Glutamatergic neuron (in vitro differentiated cells): ENCODE measurements around the gene UBR3. TPM values are rescaled to one million over a fixed set of nuclear protein-coding genes. Genes with fewer than 3 reads are reported as not detected.
"Not testable (repeated sequence)": the region's sequence is repeated elsewhere in the genome, so short reads cannot be mapped to it uniquely, and the experiment has no call there.

ENCODE experiments used
- DNase-seq: peaks from one replicate; pipeline ENCODE4 v3.0.0; 2022
- H3K27ac Mint-ChIP-seq: one replicate; pipeline ENCODE4 v1.8.0; 2020; ENCODE audit warnings: mild to moderate bottlenecking, mixed read lengths, inconsistent platforms; ENCODE audit not compliant: unreplicated experiment
- H3K27me3 Mint-ChIP-seq: one replicate; pipeline ENCODE4 v1.8.0; 2020; ENCODE audit warnings: mild to moderate bottlenecking, moderate library complexity, mixed read lengths, inconsistent platforms; ENCODE audit not compliant: unreplicated experiment
- H3K36me3 Mint-ChIP-seq: one replicate; pipeline ENCODE4 v1.8.0; 2020; ENCODE audit warnings: mild to moderate bottlenecking, mixed read lengths, inconsistent platforms; ENCODE audit not compliant: unreplicated experiment
- H3K4me1 Mint-ChIP-seq: one replicate; pipeline ENCODE4 v1.8.0; 2020; ENCODE audit warnings: mild to moderate bottlenecking, low read depth, mixed read lengths, inconsistent platforms; ENCODE audit not compliant: unreplicated experiment
- H3K4me3 Mint-ChIP-seq: one replicate; pipeline ENCODE4 v1.8.0; 2020; ENCODE audit warnings: mild to moderate bottlenecking, mixed read lengths, inconsistent platforms; ENCODE audit not compliant: unreplicated experiment
- H3K9me3 Mint-ChIP-seq: one replicate; pipeline ENCODE4 v1.8.0; 2020; ENCODE audit warnings: mild to moderate bottlenecking, moderate library complexity, mixed read lengths, inconsistent platforms; ENCODE audit not compliant: unreplicated experiment
- CTCF ChIP-seq: fragments of 200-600 bp; sonication (generic); IDR thresholded peaks from one replicate; pipeline ENCODE4 v1.5.0; 2021; ENCODE audit not compliant: partially characterized antibody, unreplicated experiment
- total RNA-seq: library from RNA; stranded (reverse); fragmentation: NEBNext Ultra II Directional; extraction: Animal tissue kit (Norgen Biotek cat#: 25700); gene quantifications from one replicate; pipeline ENCODE4 v1.2.1, GENCODE V29; 2021; ENCODE audit not compliant: unreplicated experiment

Gene UBR3
- total RNA-seq, 1 donor from 2014 or later = 59.8 TPM

DNA sequence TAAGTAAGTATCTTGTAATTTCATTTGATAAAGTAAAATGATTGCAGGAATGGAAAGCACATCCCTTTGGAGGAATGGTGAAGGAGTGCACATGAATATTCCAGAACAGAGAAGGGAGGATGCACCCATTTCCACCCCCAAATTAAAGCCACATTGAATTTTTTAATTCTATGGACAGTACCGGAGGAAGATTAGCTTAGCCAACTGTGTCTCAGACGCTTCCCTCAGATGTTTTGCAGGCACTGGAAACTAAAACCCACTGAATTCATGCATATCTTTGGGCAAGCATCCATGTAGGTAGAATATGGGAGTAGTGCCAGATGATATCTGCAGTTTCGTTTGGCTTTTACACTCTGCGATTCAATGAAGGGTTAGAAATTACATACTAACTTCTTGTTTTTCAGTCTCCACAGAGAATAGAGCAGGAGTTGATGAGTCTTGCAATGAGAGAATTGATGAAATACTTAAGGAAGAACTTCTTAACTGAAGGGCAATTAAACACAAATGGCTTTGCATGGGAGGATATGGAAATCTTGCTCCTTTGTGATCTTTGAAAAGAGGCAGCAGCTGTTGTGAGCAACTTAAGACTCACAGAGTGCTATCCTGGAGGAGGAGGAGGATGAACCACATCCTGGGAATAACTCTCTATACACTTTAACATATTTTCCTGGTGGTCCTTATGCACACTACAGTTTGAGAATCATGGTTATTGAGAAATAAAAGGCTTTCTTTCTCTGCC is 279.0 kb downstream of the UBR3 start:
- no peaks in the 10 kb centered on the region for H3K27me3 Mint-ChIP-seq
- no peaks in the 10 kb centered on the region for H3K9me3 Mint-ChIP-seq
- no peak for DNase-seq
- no peaks in the 10 kb centered on the region for H3K4me1 Mint-ChIP-seq
- H3K4me3 Mint-ChIP-seq = no peak overlapping the region
- no peak overlapping the region for H3K27ac Mint-ChIP-seq
- H3K36me3 Mint-ChIP-seq = no peaks in the 10 kb centered on the region
- no peak for TF ChIP-seq CTCF

GRCh38 chr2:170113168-170113894 is 286.1 kb downstream of the UBR3 start:
- H3K27me3 Mint-ChIP-seq = no peaks in the 10 kb centered on the region
- no peak for TF ChIP-seq CTCF
- H3K9me3 Mint-ChIP-seq = peaks cover 8% of the 10 kb centered on the region
- H3K4me3 Mint-ChIP-seq = no peak overlapping the region
- DNase-seq = no peak
- no peak overlapping the region for H3K27ac Mint-ChIP-seq
- H3K36me3 Mint-ChIP-seq = peaks cover 19% of the 10 kb centered on the region
- no peaks in the 10 kb centered on the region for H3K4me1 Mint-ChIP-seq

DNA sequence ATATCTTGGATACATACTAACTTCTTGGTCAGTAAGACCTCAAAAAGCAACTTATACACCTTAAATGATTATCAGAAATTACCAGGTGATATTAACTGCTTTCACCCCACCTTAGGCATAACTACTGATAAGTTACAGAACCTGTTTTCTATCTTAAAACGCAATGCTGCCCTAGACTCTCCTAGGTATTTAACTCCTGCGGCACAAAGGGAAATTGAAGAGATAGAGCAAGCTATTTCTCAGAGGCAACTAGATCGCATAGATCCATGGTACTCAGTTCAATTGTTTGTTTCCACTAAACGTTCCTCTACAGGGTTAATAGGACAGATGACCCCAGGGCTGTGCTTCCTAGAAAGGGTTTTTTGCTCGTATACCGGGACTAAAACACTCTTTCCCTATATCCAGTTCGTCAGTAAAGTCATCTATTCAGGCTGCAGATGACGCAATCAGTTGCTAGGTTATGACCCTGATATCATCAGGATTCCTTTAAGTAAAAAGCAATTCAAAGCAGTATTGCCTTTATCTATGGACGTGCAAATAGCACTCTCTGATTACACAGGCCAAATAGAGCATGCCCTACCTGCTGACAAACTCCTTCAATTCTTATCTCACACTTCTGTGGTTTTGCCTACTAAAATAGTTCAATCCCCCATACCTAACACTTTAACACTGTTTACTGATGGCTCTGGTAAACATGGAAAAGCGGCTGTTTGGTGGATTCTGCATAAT is 288.4 kb downstream of the UBR3 start:
- Mint-ChIP-seq H3K4me3 (no peak overlapping the region), H3K36me3 (peaks cover 31% of the 10 kb centered on the region)

GRCh38 chr2:170118641-170119040 is 291.4 kb downstream of the UBR3 start:
- no peak for TF ChIP-seq CTCF
- Mint-ChIP-seq H3K4me3 (no peak overlapping the region), H3K36me3 (peaks cover 30% of the 10 kb centered on the region), H3K27me3 (no peaks in the 10 kb centered on the region), H3K27ac (no peak overlapping the region), H3K9me3 (peaks cover 6% of the 10 kb centered on the region), H3K4me1 (no peaks in the 10 kb centered on the region)
- DNase-seq = no peak

More for the DNA sequence above, 288.4 kb downstream of the UBR3 start:
- DNase-seq = no peak
- Mint-ChIP-seq H3K27ac (no peak overlapping the region), H3K4me1 (no peaks in the 10 kb centered on the region), H3K27me3 (no peaks in the 10 kb centered on the region), H3K9me3 (peaks cover 8% of the 10 kb centered on the region)
- TF ChIP-seq CTCF = no peak

- H3K36me3 Mint-ChIP-seq = peaks cover 26% of the 10 kb centered on the region
- not testable (repeated sequence) for H3K27me3 Mint-ChIP-seq, H3K4me1 Mint-ChIP-seq, H3K27ac Mint-ChIP-seq, H3K9me3 Mint-ChIP-seq, DNase-seq, H3K4me3 Mint-ChIP-seq
Measured at GRCh38 chr2:170119326-170119725, 292.1 kb downstream of the UBR3 start.
